ENCODE measurements around the gene ZMYND11. TPM values are rescaled to one million over a fixed set of nuclear protein-coding genes. Genes with fewer than 3 reads are reported as not detected.

Gene ZMYND11
- total RNA-seq, 4 donors from 2014 or later: 55.6 to 95.1 (median 70.8) TPM

DNA sequence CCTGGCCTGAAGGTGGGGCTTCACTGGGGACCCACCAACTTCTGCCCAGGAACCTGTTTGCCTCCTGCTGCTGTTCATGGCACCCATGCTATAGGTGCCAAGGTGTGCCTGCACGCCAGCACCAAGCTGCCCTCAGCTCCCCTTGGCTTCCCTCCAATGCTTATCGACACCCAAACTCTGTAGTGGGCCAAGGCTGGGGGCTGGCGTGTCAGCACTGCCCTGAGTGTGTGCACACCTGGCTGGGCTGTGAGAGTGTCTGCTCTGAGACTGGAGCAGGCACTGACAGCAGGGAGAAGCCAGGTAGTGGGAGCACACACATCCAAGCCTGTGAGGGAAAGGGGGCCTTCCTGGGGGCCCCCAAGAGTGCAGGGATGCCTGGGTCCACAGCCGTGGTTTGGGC is 43.1 kb upstream of the ZMYND11 start:
- TF ChIP-seq, protein P1, sequence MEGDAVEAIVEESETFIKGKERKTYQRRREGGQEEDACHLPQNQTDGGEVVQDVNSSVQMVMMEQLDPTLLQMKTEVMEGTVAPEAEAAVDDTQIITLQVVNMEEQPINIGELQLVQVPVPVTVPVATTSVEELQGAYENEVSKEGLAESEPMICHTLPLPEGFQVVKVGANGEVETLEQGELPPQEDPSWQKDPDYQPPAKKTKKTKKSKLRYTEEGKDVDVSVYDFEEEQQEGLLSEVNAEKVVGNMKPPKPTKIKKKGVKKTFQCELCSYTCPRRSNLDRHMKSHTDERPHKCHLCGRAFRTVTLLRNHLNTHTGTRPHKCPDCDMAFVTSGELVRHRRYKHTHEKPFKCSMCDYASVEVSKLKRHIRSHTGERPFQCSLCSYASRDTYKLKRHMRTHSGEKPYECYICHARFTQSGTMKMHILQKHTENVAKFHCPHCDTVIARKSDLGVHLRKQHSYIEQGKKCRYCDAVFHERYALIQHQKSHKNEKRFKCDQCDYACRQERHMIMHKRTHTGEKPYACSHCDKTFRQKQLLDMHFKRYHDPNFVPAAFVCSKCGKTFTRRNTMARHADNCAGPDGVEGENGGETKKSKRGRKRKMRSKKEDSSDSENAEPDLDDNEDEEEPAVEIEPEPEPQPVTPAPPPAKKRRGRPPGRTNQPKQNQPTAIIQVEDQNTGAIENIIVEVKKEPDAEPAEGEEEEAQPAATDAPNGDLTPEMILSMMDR (IDR thresholded peaks at IDR 0.05; ENCODE audit: low read depth): no peak

DNA sequence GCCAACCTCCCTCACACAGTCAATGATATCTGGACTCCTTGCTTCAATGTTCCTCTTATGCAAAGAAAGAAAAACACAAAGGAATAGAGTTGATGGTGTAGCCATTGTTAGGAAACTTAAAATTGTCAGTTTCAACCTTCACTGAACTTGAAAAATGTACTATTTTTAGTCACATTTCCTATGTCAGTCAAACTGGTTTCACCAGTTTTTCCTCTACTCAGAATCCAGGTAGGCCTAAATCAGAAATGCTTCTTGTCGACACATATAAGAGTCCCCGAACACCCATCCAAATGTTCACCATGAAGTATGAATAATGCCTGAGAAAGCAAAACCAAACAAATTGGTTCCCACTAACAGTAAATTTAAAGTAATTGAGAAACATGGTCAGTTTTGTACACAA is 42.4 kb upstream of the ZMYND11 start:
- TF ChIP-seq, protein P1 (IDR thresholded peaks at IDR 0.05; ENCODE audit: low read depth): no peak

DNA sequence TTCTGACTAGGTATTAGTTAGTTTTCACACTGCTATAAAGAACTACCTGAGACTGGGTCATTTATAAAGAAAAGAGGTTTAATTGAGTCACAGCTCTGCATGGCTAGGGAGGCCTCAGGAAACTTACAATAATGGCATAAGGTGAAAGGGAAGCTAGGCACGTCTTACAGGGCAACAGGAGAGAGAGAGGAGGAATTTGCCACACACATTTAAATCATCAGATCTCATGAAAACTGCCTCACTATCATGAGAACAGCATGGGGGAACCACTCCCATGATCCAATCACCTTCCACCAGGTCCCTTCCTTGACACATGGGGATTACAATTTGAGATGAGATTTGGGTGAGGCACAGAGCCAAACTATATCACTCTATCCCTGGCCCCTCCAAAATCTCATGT is 40.6 kb upstream of the ZMYND11 start:
- TF ChIP-seq, protein P1 (IDR thresholded peaks at IDR 0.05; ENCODE audit: low read depth): no peak

DNA sequence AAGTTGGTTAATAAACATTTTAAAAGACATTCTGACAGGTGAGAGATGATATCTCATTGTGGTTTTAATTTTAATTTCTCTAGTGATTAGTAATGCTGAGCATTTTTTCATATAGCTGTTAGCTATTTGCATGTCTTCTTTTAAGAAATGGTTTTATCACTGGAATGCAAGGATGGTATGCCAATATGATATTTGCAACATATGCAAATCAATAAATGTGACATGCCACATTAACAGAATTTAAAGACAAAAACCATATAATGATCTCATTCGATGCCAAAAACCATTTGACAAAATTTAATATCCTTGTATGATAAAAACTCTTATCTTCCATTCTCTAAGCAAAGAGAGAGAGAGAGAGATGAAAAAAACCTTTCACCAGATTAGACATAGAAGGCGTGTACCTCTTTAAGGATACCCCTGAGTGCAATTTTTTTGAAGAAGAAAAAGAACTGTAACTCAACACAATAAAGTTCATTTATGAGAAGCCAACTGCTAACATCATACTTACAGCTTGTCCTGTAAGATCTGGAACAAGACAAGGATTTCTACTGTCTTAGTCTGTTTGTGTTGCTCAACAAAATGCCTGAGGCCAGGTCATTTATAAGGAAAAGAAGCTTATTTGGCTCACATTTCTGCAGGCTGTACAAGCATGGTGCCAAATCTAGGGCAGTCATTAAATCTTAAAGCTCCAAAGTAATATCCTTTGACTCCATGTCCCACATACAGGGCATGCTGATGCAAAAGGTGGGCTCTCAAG is 39.7 kb upstream of the ZMYND11 start:
- TF ChIP-seq, protein P1 (IDR thresholded peaks at IDR 0.05; ENCODE audit: low read depth): no peak

DNA sequence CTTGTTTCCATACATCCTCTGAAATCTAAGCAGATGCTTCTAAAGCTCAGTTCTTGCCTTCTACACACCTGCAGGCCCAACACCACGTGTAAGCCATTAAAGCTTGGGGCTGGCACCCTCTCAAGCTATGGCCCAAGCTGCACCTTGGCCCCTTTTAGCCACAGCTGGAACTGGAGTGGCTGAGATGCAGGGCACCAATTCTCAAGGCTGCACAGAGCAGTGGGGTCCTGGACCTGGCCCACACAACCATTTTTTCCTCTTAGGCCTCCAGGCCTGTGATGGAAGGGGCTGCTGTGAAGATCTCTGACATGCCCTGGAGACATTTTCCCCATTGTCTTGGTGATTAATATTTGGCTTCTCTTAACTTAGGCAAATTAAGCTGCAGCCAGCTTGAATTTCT is 38.8 kb upstream of the ZMYND11 start:
- TF ChIP-seq, protein P1 (IDR thresholded peaks at IDR 0.05; ENCODE audit: low read depth): no peak

DNA sequence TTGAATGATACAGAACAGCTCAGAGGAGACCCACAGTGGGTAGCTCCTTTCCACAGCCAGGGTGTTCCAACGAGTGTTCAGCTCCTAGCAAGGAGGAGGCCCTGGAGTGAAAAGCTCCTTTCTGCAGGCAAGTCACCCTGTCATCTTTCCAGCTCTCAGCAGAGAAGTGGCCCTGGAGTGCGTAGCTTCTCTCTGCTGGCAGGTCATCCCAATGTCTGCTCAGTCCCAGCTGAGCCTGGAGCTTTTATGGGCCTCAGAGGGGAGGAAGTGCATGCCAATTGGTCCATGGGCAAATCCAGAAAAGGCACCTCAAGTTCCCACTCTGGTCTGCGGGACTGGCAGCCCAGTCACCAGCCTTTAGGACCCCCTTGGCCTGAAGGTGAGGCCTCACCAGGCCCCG is 30.8 kb upstream of the ZMYND11 start:
- TF ChIP-seq, protein P1 (IDR thresholded peaks at IDR 0.05; ENCODE audit: low read depth): no peak

DNA sequence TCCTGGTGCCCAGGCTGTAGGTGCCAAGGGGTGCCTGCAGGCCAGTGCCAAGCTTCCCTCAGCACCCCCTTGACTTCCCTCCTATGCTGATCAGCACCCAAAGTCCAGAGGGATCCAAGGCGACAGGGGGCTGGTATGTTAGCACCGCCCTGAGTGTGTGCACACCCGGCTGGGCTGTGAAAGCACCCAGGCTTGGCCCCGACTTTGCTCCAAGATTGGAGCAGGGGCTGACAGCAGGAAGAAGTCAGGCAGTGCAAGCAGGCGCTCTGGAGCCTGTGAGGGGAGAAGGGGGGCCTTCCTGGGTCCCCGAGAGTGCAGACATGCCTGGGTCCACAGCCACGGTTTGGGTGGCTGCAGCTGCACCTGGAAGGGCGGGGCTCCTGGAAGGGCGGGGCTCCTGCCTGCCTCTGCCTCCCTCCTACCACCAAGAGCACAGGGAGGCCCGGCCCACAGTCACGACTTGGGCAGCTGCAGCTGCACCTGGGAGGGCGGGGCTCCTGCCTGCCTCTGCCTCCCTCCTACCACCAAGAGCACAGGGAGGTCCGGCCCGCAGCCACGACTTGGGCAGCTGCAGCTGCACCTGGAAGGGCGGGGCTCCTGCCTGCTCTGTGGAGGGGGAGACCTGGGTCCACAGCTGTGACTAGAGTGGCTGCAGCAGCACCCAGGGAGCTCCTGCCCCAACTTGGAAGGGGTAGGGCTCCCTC is 30.2 kb upstream of the ZMYND11 start:
- TF ChIP-seq, protein P1 (IDR thresholded peaks at IDR 0.05; ENCODE audit: low read depth): no peak
